ENCODE measurements around the gene NUP214. TPM values are rescaled to one million over a fixed set of nuclear protein-coding genes. Genes with fewer than 3 reads are reported as not detected.

NUP214 gene
- total RNA-seq, 1 donor from 2014 or later = 37.2 TPM

- no peak for DNase-seq (ENCODE audit: low read depth)
- H3K4me3 ChIP-seq (ENCODE audit: low read depth, low read length) = no peak overlapping the region
- no peak for TF ChIP-seq CTCF (conservative IDR thresholded peaks at IDR 0.05; ENCODE audit: low read depth, low read length)
These were observed 156.0 kb downstream of the NUP214 start for GRCh38 chr9:131281119-131281965.

GRCh38 chr9:131282175-131282574, 156.8 kb downstream of the NUP214 start:
- no peak overlapping the region for H3K4me3 ChIP-seq (ENCODE audit: low read depth, low read length)
- no peak for TF ChIP-seq CTCF (conservative IDR thresholded peaks at IDR 0.05; ENCODE audit: low read depth, low read length)
- no peak for DNase-seq (ENCODE audit: low read depth)

- DNase-seq (ENCODE audit: low read depth) = no peak
- no peak overlapping the region for H3K4me3 ChIP-seq (ENCODE audit: low read depth, low read length)
- TF ChIP-seq CTCF (conservative IDR thresholded peaks at IDR 0.05; ENCODE audit: low read depth, low read length) = no peak
These were observed 157.5 kb downstream of the NUP214 start for GRCh38 chr9:131282688-131283422.

Other genes with a start within 250 kb of the NUP214 start
- not detected in 2 replicates for gene QRFP, start 228.8 kb upstream of the NUP214 start, total RNA-seq
- gene FIBCD1, start 186.3 kb upstream of the NUP214 start, total RNA-seq = 0.29 TPM in 1 of 2 replicates, not detected in the other
- 0.14 and 0.29 TPM in 2 replicates for gene LAMC3, start 116.4 kb upstream of the NUP214 start, total RNA-seq
- gene AIF1L, start 29.1 kb upstream of the NUP214 start, total RNA-seq = 52.5 and 71.6 TPM in 2 replicates
- gene FAM78A, start 150.9 kb downstream of the NUP214 start, total RNA-seq = under 0.01 and 0.29 TPM in 2 replicates
- gene PLPP7, start 164.1 kb downstream of the NUP214 start, total RNA-seq = 0.65 and 2.2 TPM in 2 replicates